ENCODE results near the gene CDON.

CDON gene

DNA sequence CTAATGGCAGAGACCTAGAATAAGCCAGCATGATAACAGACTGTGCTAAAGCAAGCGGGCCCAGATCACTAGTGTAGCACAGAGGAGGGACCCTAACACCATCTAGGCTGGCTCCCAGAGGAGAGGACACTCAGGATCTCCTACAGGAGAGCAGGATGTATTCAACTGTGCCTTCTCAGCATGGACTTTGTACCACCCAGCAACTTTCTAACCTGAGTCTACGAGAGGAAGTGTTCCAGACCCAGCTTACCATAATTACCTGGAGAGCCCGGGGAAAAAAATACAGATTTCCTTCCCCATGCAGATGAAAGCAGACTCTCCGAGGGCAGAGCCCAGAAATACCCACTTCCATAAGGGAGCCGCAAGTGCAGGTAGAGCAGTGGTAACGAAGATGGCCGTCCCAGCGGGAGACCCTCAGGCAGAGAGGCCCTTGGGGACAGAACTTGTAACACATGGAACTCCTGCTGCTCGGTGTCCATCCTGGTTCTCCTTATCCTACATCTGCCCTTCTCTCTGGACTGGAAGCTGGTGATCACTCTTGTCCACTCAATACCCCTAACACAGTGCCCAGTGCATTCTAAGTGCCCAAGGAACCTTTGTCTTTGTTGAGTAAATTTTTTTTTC lies 138.2 kb downstream of the CDON start:
- TF ChIP-seq, protein P1, sequence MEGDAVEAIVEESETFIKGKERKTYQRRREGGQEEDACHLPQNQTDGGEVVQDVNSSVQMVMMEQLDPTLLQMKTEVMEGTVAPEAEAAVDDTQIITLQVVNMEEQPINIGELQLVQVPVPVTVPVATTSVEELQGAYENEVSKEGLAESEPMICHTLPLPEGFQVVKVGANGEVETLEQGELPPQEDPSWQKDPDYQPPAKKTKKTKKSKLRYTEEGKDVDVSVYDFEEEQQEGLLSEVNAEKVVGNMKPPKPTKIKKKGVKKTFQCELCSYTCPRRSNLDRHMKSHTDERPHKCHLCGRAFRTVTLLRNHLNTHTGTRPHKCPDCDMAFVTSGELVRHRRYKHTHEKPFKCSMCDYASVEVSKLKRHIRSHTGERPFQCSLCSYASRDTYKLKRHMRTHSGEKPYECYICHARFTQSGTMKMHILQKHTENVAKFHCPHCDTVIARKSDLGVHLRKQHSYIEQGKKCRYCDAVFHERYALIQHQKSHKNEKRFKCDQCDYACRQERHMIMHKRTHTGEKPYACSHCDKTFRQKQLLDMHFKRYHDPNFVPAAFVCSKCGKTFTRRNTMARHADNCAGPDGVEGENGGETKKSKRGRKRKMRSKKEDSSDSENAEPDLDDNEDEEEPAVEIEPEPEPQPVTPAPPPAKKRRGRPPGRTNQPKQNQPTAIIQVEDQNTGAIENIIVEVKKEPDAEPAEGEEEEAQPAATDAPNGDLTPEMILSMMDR (IDR thresholded peaks at IDR 0.05; ENCODE audit: insufficient read depth, low read length, poor library complexity, severe bottlenecking) = no peak
- no peak overlapping the region for H3K4me3 ChIP-seq (replicated peaks; ENCODE audit: low read depth, low read length)
- no peak for DNase-seq (ENCODE audit: extremely low read depth, insufficient read length)
- no peaks in the 10 kb centered on the region for H3K36me3 ChIP-seq (ENCODE audit: control insufficient read depth, insufficient read depth, low read length)
- H3K27me3 ChIP-seq (replicated peaks; ENCODE audit: control insufficient read depth, insufficient read depth, low read length) = peaks cover 1% of the 10 kb centered on the region

DNA sequence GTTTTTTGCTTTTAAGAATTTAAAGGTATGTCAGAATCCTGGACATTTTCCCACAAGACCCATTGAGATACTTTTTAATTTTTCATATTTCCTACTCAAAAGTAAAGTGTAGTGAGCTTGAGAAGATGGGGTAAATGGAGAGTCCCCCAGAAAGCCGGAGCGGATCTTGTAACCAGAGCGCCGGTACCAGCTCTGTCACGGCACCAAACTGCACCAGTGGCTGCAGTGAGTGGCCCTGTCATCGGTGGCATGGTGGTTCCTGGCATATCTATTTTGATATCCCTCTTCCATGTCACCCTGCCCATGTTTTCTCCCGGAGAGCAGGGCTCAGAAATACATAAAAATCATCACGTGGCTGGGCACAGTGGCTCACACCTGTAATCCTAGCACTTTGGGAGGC lies 139.0 kb downstream of the CDON start:
- TF ChIP-seq, protein P1 (IDR thresholded peaks at IDR 0.05; ENCODE audit: insufficient read depth, low read length, poor library complexity, severe bottlenecking) = no peak
- H3K27me3 ChIP-seq (replicated peaks; ENCODE audit: control insufficient read depth, insufficient read depth, low read length) = peaks cover 1% of the 10 kb centered on the region
- DNase-seq (ENCODE audit: extremely low read depth, insufficient read length) = no peak
- no peak overlapping the region for H3K4me3 ChIP-seq (replicated peaks; ENCODE audit: low read depth, low read length)
- no peaks in the 10 kb centered on the region for H3K36me3 ChIP-seq (ENCODE audit: control insufficient read depth, insufficient read depth, low read length)

DNA sequence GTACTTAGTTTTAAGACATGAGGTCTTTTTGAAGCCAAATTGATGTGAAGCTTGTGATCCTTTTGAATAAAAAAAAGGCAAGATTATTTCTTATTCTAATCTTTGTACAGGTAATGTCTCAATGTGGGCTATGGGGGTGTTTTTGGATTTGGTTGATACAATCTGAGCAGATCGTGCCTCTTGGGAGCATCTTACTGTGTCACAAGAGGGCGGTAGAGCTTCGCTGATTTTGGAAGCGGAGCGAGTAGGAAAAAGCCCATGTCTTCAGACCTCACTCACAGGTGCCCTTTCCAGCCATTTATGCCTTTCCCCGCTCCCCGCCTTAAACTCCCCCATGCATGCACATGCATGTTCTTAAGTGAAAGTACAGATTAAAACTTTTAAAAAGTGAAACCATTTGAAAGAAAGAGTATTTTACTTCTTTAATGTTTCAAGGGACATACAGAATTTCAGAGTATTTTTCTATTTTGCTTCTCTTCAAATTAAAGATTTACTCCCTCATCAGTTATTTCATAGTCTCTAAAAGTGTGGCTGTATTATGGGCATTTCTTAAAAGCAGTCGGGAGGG lies 139.6 kb downstream of the CDON start:
- DNase-seq (ENCODE audit: extremely low read depth, insufficient read length) = no peak
- H3K27me3 ChIP-seq (replicated peaks; ENCODE audit: control insufficient read depth, insufficient read depth, low read length) = peaks cover 3% of the 10 kb centered on the region
- TF ChIP-seq, protein P1 (IDR thresholded peaks at IDR 0.05; ENCODE audit: insufficient read depth, low read length, poor library complexity, severe bottlenecking) = peak; percentile 80
- no peak overlapping the region for H3K4me3 ChIP-seq (replicated peaks; ENCODE audit: low read depth, low read length)
- no peaks in the 10 kb centered on the region for H3K36me3 ChIP-seq (ENCODE audit: control insufficient read depth, insufficient read depth, low read length)

DNA sequence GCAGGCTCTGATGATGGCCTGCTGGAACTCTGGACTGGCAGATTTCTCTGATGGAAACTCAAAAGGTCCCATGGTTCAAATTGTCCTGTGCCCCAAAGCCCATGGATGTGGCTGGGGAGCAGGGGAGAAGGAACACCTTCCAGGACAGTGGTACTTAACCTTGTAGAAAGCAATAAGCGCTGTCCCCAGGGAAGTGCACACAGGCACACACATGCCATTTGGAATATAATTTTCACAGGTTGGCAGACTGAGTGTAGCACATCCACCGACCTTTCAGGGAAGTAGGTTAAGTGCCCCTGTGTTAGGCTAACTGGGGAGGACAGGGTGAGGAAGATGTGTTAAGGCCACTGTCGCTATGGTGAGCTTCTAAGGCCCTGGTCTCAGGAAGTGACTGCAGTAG lies 140.5 kb downstream of the CDON start:
- TF ChIP-seq, protein P1 (IDR thresholded peaks at IDR 0.05; ENCODE audit: insufficient read depth, low read length, poor library complexity, severe bottlenecking) = no peak
- H3K27me3 ChIP-seq (replicated peaks; ENCODE audit: control insufficient read depth, insufficient read depth, low read length) = peaks cover 3% of the 10 kb centered on the region
- no peak for DNase-seq (ENCODE audit: extremely low read depth, insufficient read length)
- no peaks in the 10 kb centered on the region for H3K36me3 ChIP-seq (ENCODE audit: control insufficient read depth, insufficient read depth, low read length)
- no peak overlapping the region for H3K4me3 ChIP-seq (replicated peaks; ENCODE audit: low read depth, low read length)

DNA sequence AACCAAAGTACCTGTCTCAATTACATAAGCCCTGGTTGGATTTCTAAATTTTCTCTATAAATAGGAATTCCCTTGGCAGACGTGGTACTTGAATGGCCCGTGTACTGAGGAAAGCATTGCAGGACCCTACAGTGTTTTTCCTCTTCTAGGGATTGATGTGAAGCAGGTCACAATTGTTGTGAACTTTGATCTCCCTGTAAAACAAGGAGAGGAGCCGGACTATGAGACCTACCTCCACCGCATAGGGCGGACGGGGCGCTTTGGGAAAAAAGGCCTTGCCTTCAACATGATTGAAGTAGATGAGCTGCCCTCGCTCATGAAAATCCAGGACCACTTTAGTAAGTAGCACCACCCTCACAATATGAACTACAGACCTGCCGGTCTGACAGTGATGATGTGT lies 141.6 kb downstream of the CDON start:
- H3K36me3 ChIP-seq (ENCODE audit: control insufficient read depth, insufficient read depth, low read length) = no peaks in the 10 kb centered on the region
- peaks cover 3% of the 10 kb centered on the region for H3K27me3 ChIP-seq (replicated peaks; ENCODE audit: control insufficient read depth, insufficient read depth, low read length)
- DNase-seq (ENCODE audit: extremely low read depth, insufficient read length) = no peak
- TF ChIP-seq, protein P1 (IDR thresholded peaks at IDR 0.05; ENCODE audit: insufficient read depth, low read length, poor library complexity, severe bottlenecking) = no peak
- no peak overlapping the region for H3K4me3 ChIP-seq (replicated peaks; ENCODE audit: low read depth, low read length)

All from GM06990 (cell line).